ENCODE measurements around the gene GPN1.

GRCh38 chr2:27655155-27655951, 26.5 kb downstream of the GPN1 start:
- TF ChIP-seq CTCF (IDR thresholded peaks at IDR 0.05), result no peak
- TF ChIP-seq POLR2A (IDR thresholded peaks at IDR 0.05; ENCODE audit: low read depth), result no peak
- TF ChIP-seq EP300 (IDR thresholded peaks at IDR 0.05), result no peak
- no peak for TF ChIP-seq POLR2AphosphoS5 (IDR thresholded peaks at IDR 0.05)
